Activated CD4-positive, alpha-beta T cell treated with anti-CD3 and anti-CD28 coated beads, Interleukin-2, Interleukin-4, amounts not matched to agents 100 ng/mL and 50 ng/mL, durations not matched to agents 16 hours and 8 hours (primary cell): ENCODE data around the gene HRH1.
"Not testable (repeated sequence)": the region's sequence is repeated elsewhere in the genome, so short reads cannot be mapped to it uniquely, and the experiment has no call there.

ENCODE experiments used
- DNase-seq: peaks from one replicate; pipeline ENCODE4 v3.0.0-alpha.2; 2020; ENCODE audit warnings: low spot score

The HRH1 gene

DNA sequence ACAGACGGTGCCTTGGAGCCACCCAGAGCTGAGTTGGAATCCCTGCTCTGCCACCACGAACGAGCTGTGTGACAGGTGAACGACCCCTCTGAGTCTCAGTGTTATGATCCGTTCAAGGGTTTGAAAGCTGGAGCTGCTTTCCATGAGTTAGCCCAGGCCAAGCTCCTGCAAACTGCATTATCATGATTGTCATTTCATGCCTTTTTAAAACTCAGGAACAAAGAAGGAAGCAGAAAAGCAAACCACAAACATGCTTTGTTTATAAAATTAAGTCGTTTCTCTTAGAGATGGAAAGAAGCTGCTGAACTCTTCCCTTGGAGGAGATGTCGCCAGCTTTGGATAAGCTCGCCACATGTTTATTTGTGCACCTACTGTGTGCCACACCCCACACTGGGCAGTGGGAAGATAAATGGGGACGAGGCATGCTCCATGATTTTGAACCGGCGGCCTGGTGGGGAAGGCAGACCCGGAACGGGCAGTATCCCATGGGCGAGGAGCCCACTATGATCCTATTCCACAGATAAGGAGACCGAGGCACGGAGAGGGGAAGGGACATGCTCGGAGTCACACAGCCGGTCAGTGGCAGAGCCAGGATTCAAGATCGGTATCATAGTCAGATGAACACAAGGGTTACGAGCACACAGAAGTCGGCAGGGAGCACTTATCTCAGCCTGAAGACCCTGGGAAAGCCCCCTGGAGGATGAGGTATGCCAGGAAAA is 15.9 kb downstream of the HRH1 start:
- no peak for DNase-seq

DNA sequence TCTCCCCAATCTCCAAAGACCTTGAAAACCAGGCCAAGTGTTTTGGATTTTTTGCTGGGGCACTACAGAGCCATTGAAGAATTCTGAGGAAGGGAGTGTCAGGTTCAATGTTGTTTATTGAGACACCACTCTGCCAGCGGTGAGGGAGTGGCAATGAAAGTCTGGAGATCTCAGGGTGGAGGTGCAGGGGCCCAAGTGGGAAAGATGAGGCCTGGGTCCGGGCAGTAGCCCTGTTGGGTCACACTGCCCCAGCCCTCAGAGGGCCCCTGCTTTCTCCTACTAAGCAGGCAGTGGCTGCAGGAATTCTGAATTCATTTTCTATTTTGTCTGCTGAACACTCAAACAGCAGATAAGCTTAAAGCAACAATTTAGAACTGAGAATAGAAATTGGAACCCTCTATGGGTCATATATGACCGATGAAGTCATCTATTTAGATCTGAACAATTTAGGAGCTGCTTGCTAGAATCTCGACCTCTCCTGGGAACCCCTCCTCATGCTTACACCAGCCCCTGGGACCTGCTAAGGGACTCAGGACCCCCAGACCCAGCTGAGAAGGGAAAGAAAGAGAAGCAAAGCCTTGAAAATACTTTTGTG is 17.9 kb downstream of the HRH1 start:
- DNase-seq, result no peak

DNA sequence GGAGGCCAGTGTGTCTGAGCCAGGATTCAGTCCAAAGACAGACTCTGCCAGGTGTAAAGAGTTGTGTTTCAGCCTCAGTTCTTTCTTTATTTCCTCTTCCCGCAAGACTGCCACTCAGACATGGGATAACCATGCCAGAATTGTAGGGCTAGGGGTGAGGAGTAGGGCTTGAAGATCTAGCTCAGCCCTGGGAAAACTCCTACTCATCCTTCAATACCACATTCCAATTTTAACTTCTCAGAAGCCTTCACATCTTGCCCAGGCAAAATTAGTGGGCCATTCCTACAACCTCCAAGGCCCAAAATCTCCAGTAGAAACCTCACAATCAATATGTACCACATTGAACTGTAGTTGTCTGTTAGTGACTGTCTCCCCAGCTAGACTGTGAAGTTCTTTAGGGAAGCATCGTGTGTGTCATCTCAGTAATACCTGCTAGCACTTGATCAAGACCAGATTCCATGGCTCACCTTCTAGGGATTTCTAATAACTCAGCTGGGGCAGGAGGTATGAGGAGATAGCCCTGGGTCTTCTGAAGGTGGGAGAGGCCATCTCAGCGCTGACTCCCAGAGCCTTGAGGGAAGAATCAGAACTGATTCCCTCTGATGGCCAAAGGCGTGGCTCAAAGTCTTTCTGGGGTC is 19.7 kb downstream of the HRH1 start:
- no peak for DNase-seq

DNA sequence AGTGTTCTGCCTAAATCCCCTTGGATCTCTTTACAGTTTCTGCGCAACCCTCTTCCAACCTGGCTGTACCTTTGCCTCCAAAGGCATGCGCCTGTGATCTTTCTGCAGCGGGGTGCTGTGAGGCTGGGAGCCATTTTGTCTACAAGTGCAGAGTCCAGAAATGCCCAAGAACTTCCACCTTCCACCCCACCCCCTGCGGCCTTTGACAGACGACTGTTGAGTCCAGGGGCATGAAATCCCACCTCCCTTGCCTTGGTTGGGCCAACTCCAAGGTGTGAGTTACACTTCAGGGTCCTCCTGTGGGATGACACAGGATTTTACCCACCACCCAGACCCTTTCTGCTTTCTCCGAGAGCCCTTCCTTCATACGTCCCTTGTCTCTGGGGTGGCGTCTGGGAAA is 24.1 kb downstream of the HRH1 start:
- DNase-seq, result no peak

DNA sequence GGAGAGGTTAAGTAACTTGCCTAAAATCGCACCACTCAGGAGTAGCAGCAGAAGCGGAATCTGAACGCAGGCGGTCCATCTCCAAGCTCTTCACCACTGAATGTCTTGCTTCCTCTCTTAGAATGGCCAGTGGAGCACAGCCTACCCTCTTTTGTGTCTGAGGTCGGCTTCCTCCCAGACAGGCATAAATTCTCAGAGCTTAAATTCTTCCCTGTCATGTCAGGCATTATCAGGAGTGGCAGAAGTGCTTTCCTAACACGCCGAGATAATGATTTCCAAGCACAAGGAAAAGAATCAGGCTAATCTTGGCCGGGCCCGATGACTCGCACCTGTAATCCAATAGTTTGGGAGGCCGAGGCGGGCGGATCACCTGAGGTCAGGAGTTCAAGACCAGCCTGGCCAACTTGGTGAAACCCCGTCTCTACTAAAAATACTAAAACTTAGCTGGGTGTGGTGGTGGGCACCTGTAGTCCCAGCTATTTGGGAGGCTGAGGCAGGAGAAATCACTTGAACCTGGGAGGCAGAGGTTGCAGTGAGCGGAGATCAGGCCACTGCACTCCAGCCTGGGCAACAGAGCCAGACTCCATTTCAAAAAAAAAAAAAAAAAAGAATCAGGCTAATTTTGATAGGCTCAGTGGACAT is 30.2 kb downstream of the HRH1 start:
- not testable (repeated sequence) for DNase-seq

DNA sequence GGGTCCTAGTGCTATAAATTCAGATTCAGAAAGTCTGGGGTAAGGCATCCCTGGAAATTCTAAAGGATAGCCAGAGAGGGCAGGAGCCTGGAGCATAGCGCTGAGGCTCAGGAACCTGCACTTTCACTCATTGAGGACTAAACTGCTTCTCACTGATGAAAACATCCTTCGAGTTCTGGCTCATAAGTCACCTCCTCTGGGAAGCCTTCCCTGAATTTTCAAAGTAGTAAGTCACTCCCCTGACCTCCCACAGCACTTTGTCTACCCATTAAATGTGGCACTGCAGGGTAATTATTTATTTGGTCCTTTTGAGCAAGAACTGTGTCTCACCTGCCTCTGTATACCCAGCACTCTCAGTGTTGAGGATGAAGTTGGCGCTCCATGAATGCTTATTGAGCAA is 30.9 kb downstream of the HRH1 start:
- DNase-seq, result no peak

DNA sequence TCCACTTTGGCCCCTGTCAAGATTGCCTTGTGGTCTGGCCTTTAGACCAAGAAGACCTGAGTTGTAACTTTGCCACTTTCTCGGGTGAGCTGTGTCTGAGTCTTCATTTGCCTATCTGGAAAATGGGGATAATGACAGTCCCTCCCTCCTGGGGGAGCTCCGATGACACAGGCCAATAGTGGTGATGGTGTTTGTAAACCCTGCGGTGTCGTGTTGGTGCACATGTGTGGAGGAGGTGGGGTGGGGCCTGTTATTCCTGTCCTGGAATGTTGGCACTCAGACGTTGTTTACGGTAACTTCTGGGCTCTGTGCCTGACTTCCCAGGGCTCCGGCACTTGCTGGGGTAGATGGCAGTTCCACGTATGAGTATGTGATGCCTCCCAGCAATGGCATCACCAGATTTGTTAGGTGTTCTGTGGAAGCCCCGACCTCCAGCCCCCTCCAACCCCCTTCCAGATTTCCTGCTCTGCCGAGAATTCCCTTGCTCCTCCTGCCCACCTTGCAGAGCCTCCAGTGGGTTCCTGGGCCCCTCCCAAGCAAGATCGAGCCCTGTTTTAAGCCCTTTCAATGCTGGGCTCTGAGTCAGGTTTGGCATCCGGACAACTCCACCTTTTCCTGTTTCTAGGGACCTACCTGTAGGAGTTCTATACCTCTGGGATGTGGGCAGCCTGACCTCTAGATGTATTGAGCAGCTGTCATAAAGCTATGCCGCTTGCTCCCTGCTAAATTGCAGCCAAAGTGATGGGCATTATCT is 31.4 kb downstream of the HRH1 start:
- DNase-seq, result no peak

DNA sequence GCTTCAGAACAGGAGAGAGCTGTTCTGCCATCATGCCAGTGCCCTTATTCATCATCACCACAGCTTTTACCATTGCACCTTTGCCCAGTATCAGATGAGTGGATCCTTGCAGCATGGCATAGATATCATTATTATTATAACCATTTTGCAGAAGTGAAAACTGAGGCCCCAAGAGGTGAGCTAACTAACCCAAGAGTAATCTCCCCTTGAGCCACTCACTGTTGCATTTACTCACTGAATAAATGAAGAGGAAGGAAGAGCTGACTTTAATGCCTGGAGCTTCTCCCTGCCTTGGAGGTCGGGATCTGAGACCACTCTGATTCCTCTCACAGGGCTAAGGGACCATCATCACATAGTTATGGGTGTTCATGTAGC is 32.0 kb downstream of the HRH1 start:
- no peak for DNase-seq

DNA sequence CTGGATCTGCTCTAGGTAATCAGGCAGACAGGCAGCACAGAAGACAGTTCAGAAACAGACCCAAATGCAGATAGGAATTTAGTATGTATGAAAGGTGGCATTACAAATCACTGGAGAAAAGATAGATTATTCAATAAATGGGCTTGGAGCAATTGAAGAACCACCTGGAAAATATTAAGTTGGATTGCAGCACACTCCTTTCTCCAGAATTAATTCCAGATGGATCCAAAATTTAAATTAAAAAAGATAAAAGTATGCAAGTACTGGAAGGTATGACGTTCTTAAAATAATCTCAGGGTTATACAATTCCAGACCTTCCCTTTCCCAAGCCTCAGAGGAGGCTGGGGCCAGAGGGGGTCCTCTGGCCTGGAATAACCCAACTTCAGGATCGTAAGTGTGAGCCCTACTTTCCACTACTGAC is 32.5 kb downstream of the HRH1 start:
- no peak for DNase-seq

DNA sequence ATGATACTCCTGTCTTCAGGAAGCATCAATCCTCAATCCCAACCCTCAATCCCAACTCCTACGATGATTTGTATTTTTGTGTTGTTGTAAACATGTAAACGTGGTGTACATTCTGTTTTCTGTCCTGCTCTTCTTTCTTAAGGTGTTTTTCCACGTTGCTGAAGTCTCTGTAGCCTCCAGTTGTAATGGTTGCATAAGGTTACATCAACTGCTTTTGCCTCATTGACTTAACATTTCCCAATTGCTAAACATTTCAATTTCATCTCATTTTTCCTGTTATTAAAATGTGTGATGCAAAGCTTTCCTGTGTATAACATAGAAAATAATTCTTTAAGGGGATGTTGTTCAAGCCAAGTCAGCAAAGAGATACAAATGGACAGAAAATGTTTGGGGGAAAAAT is 33.4 kb downstream of the HRH1 start:
- no peak for DNase-seq

DNA sequence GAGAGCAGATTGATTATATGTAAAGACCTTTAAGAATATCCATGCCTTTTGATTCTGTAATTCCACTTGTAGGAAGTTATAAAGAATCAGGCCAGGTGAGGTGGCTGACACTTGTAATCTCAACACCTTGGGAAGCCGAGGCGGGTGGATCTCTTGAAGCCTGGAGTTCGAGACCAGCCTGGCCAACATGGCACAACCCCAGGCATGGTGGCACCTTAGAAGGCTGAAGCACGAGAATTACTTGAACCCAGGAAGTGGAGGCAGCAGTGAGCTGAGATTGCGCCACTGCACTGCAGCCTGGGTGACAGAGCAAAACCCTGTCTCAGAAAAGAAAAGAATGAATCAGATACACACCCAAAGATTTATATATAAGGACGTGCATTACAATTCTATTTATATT is 33.9 kb downstream of the HRH1 start:
- DNase-seq, result no peak

DNA sequence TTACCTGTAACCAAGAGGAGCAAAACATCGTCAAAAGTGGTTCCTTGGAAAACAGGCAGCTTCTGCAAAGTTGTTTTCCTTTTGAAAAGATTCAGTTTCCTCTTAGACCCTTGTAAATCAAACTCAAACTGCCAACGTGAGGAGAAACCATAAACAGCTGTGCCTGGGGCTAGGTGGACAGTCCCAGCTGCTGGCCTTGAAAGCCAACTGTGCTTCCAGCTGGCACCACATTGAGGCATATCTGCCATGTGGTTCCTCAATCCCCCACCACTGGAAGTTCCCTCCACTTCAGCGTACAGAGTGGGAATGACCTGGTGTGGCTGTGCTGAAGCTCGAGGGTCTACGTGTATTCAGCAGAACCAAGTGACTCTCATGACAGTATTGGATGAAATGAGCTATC is 40.9 kb downstream of the HRH1 start:
- no peak for DNase-seq

DNA sequence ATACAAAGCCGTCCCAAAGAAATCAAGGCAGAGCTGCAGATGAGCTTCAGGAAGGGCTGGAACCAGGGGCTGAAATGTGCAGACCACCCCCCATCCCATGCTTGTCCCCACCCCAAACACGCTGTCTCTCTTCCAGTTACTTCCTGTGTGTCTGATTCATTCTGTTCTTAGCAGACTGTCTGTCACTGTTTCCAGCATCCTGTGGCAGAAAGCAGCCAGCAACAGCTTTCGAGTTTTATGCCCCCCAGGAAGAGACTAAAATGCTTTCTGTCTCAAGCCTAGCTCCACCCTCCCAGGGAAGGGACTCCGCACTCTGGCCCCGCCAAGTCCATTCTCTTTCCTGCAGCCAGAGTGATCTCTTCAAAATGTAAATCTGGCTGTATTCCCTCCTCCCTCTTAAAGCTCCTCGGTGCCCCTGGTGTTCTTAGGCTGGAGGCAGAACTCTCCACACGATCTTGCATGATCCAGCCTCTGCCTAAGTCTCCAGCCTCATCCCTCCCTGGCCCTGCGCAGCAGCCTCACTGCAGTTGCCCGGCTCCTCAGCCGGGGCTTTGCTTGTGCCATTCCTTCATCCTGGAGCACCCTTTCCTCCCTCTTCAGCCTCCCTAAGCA is 41.5 kb downstream of the HRH1 start:
- peak; percentile 73 for DNase-seq

DNA sequence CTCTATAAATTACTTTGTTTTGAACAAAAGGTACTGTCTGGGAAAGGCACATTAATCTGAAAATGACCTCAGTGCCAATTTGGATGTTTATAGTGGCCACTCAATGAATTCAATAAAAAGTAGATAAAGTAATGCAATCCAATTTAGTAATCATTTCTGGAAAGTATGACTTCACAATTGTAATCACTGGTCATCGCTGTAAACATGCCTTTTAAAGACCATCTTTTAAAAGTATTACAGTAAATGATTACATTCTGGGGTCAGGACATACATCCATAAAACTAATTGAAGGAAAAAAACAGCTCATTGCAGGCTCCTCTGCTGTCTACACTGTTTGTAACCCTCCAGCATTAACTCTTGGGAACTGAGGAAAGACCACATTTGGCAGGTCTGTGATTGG is 43.2 kb downstream of the HRH1 start:
- DNase-seq, result no peak

DNA sequence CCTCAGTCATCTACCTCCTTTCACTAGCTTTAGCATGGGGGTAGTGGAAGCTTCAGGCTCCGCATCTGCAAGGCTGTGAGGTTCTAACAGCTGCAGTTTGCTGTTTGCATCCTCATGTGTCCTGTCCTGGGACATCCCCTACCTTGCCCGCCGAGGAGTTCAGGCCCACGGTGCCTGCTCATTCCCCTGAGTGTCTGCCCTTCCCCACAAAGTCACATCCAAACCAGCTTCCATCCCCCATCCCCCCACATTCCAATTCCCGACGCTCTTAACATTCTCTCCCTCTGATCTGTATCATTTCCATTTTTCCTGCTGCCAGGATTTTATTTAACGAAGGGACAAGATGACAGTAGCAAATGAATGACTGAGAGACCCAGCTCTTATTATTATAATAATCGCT is 43.8 kb downstream of the HRH1 start:
- no peak for DNase-seq

DNA sequence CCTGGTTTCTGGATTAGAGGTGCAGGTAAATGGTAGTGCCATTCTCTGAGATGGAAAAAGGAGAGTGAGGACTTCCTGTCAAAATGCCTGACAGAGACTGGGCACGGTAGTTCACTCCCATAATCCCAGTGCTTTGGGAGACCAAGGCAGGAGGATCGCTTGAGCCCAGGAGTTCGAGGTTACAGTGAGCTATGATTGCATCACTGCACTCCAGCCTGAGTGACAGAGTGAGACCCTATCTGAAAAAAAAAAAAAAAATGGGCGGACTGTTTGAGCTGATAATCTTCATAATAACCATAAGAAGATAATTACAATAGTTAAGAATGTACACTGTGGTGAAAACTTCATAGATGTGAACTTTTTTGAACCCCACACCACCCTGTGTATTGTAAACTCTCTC is 44.2 kb downstream of the HRH1 start:
- no peak for DNase-seq

DNA sequence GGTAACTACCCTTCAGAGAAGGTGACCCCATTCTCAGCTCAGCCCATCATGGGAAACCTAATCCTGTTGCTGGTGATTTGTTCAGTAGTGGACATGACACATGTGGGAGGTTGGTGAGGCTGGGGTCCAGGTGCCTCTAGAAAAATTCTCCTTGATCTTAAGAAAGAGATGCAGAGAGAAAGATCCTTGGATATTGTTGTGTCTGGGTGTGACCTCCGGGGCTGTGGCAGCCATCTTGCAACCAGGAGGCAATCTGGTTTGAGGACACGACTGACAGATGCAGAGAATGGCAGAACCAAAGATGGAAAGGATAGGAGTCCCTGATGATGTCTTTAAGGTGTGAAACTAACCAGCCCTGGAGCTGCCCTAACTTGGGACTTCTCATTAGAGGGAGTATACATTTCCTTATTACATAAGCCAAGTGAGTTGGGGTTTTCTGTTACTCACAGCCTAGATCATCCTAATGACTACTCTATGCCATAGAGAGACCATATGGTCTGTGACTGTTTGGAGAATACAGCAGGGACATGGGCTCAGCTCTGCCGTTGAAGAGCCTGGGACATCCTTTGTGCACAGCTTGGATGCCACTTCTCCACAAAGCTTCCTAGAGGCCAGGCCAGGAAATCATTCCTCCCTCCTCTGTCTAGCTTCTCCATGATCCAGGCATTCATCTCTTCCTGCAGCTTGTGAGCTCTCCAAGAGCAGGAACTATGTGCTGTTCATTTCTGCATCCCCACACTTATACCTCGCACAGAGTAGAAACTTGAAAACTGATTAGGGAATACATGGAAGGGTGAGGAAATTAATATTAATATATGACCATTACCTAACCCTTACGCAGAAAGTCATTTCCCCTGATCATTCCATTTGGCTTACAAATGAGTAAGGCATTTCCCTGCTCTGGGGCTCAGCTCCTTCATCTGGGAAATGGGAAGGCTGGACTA is 45.9 kb downstream of the HRH1 start:
- no peak for DNase-seq

DNA sequence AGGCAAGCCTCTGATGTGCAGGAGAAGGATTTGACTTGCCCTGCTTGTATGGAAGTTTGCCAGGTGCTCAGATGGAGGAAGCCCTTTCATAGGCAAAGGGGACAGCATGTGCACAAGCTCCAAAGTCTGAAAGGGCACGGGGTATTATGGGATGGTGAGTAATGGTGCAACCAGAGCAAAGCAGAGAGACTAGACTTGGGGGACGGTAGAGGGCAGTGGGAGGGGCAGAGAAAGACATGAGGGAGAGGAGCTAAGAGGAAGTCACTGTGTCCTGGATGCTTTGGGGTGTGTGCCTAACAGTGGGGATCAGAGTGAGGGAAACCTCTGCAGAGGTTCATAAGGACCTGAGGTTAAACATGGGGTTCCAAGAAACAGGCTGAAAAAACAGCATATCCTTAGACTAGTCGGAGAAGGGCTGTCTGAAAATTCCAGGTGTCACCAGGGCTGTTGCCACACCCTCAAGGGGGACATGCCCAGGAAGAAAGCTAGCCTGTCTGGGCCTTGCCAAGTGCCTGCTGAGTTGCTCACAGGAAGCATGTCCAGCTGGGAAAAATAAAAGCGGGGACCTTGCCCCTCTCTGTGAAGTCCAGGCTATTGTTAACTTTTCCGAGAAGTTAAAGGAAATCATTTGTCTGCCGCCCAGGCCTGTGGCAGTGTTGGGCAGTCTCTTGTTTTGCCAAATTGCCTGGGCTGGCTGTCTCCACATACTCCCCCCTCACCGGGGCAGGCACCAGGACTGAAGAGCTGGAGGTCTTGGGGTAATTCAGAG is 47.1 kb downstream of the HRH1 start:
- no peak for DNase-seq

DNA sequence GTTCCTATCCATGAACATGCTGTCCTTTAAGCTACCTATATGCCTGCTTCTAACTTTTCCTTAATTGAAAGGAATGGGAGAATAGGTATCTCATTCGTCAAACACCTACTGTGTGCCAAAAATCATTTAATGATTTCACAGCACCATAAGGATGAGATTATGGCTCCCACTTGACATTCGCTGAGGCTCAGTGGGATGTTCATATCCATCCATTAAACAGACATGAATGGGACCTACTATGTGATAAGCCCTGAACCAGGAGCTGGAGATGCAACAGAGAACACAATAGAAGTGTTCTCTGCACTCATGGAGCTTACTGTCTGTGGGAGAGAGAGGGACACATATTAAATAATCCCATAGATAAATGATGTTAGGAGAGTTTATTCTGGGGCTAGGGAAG is 49.7 kb downstream of the HRH1 start:
- DNase-seq, result no peak

DNA sequence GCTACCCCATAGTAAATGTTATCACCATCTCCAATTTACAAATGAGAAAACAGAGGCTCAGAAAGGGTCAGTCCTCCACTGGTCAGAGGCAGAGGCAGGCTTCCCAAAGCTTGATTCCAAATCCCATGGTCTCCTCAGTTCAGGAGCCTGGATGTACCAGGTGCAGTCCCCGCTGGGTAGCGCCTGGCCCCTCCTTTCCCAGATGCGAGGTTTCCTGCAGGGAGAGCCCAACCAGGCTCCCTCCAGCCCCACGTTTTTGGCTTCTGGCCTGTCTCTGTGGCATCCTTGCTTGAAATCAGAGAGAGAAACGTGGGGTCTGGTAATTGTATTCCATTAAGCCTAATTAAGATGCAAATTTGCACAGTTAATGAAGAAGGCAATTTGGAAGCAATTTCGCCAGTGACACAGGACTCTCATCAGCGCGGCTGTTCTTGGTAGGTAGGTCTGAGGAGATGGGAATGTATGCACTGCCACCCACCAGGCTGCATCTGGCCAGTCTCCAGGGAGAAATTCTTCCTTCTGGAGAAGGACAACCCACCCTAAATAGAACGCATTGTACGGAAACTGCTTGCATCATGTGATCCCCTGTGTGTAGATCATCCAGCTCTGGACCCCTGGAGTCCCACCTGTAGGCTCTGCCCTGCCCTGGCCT is 50.5 kb downstream of the HRH1 start:
- DNase-seq, result no peak
